ENCODE results near the gene C17orf100. TPM values are rescaled to one million over a fixed set of nuclear protein-coding genes. Genes with fewer than 3 reads are reported as not detected.

Gene C17orf100
- total RNA-seq, 1 donor from 2014 or later = 2.7 TPM

- DNase-seq (ENCODE audit: extremely low read depth, low read depth, low spot score) = no peak
Observed at GRCh38 chr17:6668219-6668618, 16.7 kb downstream of the C17orf100 start.

GRCh38 chr17:6668727-6669425, 17.3 kb downstream of the C17orf100 start:
- DNase-seq (ENCODE audit: extremely low read depth, low read depth, low spot score) = no peak

- no peak for DNase-seq (ENCODE audit: extremely low read depth, low read depth, low spot score)
Observed at GRCh38 chr17:6669479-6670212, 18.1 kb downstream of the C17orf100 start.

GRCh38 chr17:6670571-6670970, 19.0 kb downstream of the C17orf100 start:
- no peak for DNase-seq (ENCODE audit: extremely low read depth, low read depth, low spot score)

- DNase-seq (ENCODE audit: extremely low read depth, low read depth, low spot score) = no peak
Observed at GRCh38 chr17:6670999-6671398, 19.4 kb downstream of the C17orf100 start.

- no peak for DNase-seq (ENCODE audit: extremely low read depth, low read depth, low spot score)
Observed at GRCh38 chr17:6671431-6671830, 19.9 kb downstream of the C17orf100 start.

- no peak for DNase-seq (ENCODE audit: extremely low read depth, low read depth, low spot score)
Observed at GRCh38 chr17:6674586-6674985, 23.0 kb downstream of the C17orf100 start.

- DNase-seq (ENCODE audit: extremely low read depth, low read depth, low spot score) = no peak
Observed at GRCh38 chr17:6675201-6675825, 23.8 kb downstream of the C17orf100 start.

- DNase-seq (ENCODE audit: extremely low read depth, low read depth, low spot score) = no peak
Observed at GRCh38 chr17:6676802-6677157, 25.2 kb downstream of the C17orf100 start.

- no peak for DNase-seq (ENCODE audit: extremely low read depth, low read depth, low spot score)
Observed at GRCh38 chr17:6677158-6677831, 25.7 kb downstream of the C17orf100 start.

GRCh38 chr17:6677946-6678345, 26.4 kb downstream of the C17orf100 start:
- DNase-seq (ENCODE audit: extremely low read depth, low read depth, low spot score) = no peak

GRCh38 chr17:6679241-6679640, 27.7 kb downstream of the C17orf100 start:
- no peak for DNase-seq (ENCODE audit: extremely low read depth, low read depth, low spot score)

GRCh38 chr17:6681176-6681575, 29.6 kb downstream of the C17orf100 start:
- no peak for DNase-seq (ENCODE audit: extremely low read depth, low read depth, low spot score)

- DNase-seq (ENCODE audit: extremely low read depth, low read depth, low spot score) = no peak
Observed at GRCh38 chr17:6681671-6682070, 30.1 kb downstream of the C17orf100 start.

GRCh38 chr17:6682339-6682738, 30.8 kb downstream of the C17orf100 start:
- DNase-seq (ENCODE audit: extremely low read depth, low read depth, low spot score) = no peak

- no peak for DNase-seq (ENCODE audit: extremely low read depth, low read depth, low spot score)
Observed at GRCh38 chr17:6683081-6683684, 31.6 kb downstream of the C17orf100 start.

- DNase-seq (ENCODE audit: extremely low read depth, low read depth, low spot score) = no peak
Observed at GRCh38 chr17:6683730-6684459, 32.3 kb downstream of the C17orf100 start.

GRCh38 chr17:6684460-6684783, 32.9 kb downstream of the C17orf100 start:
- DNase-seq (ENCODE audit: extremely low read depth, low read depth, low spot score) = no peak

GRCh38 chr17:6684881-6685767, 33.6 kb downstream of the C17orf100 start:
- no peak for DNase-seq (ENCODE audit: extremely low read depth, low read depth, low spot score)

Data from glomerular endothelial cell (primary cell).